ENCODE measurements around the gene KRT33A.

KRT33A gene

GRCh38 chr17:41302981-41303380 lies 47.6 kb downstream of the KRT33A start:
- in situ Hi-C loops (cut with MboI; ENCODE audit: low pct_unique_long_range_greater_than_20kb, low sequenced_read_pairs, unreplicated experiment), result no loop called here
- no peak for DNase-seq (ENCODE audit: low spot score)
- TF ChIP-seq, protein P1, sequence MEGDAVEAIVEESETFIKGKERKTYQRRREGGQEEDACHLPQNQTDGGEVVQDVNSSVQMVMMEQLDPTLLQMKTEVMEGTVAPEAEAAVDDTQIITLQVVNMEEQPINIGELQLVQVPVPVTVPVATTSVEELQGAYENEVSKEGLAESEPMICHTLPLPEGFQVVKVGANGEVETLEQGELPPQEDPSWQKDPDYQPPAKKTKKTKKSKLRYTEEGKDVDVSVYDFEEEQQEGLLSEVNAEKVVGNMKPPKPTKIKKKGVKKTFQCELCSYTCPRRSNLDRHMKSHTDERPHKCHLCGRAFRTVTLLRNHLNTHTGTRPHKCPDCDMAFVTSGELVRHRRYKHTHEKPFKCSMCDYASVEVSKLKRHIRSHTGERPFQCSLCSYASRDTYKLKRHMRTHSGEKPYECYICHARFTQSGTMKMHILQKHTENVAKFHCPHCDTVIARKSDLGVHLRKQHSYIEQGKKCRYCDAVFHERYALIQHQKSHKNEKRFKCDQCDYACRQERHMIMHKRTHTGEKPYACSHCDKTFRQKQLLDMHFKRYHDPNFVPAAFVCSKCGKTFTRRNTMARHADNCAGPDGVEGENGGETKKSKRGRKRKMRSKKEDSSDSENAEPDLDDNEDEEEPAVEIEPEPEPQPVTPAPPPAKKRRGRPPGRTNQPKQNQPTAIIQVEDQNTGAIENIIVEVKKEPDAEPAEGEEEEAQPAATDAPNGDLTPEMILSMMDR (IDR thresholded peaks at IDR 0.05; ENCODE audit: extremely low read depth, insufficient read depth, missing control alignments), result no peak

DNA sequence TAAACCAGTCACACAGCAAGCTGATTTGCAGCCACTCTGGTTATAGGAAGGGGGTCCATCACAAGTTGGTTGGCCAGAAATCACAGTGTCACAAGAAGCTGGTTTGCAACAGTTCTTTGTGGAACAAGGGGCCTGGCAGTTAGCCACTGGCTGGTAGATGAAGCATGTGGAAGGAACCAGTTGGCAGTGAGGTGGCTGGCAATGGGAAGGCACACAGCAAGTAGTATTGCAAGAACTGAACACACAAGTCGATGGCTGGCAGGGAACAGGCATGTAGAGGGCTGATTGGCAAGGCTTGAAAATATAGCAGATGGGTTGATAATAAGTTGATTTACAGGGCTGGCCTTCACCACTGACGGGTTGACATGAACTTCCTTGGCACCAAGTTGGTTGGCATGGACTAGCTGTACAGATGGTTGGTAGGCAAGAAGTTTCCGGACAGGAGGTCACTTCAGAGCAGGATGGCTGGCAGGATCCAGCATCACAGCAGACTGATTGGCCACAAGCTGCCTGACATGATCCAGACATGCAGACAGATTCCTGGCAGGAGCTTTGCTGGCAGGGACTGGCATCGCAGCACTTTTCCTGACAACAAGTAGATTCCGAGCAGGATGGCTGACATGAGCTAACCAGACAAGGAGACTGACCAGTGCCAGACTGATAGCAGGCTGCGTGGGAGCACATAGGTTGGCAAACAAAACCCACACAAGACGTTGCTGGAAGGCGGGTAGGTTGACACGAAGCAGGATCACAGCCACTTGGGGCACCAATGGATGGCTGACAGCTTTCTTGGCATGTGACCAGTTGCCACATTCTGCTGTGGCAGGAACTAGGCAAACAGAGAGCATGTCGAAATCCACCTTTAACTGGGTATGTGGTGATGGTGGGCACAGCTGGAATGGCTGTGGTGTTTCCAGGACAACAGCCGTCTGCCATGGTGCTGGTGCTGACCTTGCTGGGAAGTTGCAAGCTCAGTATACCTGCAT lies 48.4 kb downstream of the KRT33A start, which contains the start of gene KRTAP29-1:
TSS of gene KRTAP29-1 (minus strand) at position 936 of the 986 bp plus-strand sequence. CDS start at position 936, 0 bp downstream.
- TF ChIP-seq, protein P1 (IDR thresholded peaks at IDR 0.05; ENCODE audit: extremely low read depth, insufficient read depth, missing control alignments), result no peak
- no peak for DNase-seq (ENCODE audit: low spot score)
- in situ Hi-C loops (cut with MboI; ENCODE audit: low pct_unique_long_range_greater_than_20kb, low sequenced_read_pairs, unreplicated experiment), result no loop called here

DNA sequence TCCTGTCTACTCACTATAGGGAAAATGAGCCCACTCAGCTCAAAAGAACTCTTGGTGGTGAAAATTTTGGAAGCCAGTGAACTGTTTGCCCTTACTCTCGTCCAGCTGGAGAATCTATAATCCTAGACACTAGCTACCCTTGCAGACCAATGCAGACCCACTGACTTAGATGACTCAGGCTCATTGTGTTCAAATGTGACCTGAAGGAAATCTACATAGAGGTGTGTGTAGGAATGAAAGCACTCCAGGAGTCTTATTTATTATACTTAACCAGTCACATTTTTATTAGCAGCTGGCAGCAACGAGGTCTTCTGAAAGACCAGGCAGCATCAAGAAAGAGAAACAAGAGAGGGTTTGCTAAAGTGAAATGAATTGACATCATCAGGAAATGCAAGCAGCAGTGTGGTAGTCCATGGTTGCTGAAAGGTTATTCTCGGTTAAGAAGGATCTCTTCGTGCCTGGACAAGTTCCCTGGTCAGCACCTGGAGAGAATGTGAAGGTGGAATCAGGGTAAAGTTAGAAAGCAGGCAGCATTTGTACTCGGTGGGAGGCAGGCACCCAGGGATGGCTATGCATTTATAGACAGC lies 49.3 kb downstream of the KRT33A start:
- no peak for DNase-seq (ENCODE audit: low spot score)
- TF ChIP-seq, protein P1 (IDR thresholded peaks at IDR 0.05; ENCODE audit: extremely low read depth, insufficient read depth, missing control alignments), result no peak
- in situ Hi-C loops (cut with MboI; ENCODE audit: low pct_unique_long_range_greater_than_20kb, low sequenced_read_pairs, unreplicated experiment), result no loop called here

DNA sequence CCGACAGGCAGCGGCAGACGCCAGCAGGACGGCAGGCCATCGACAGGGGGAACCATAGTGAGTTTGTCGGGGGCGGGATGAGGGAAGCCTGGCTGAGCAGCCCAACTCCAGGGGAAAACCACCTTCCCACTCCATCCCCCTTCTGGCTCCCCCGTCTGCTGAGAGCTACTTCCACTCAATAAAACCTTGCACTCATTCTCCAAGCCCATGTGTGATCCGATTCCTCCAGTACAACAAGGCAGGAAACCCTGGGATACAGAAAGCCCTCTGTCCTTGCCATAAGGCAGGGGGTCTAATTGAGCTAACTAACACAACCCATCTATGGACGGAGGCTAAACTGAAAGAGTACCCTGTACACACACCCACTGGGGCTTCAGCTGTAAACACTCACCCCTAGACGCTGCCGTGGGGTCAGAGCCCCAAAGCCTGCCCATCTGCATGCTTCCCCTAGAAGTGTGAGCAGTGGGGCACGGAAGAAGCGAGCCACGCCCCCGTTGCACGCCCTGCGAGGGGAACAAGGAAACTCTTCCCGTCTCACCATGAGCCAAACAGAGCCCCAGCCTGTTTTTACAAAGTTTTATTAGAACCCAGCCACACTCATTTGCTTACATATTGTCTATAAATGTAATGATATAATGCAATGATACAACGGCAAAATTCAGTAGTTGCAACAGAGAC lies 52.0 kb downstream of the KRT33A start:
- no peak for DNase-seq (ENCODE audit: low spot score)
- TF ChIP-seq, protein P1 (IDR thresholded peaks at IDR 0.05; ENCODE audit: extremely low read depth, insufficient read depth, missing control alignments), result no peak
- in situ Hi-C loops (cut with MboI; ENCODE audit: low pct_unique_long_range_greater_than_20kb, low sequenced_read_pairs, unreplicated experiment), result no loop called here

- in situ Hi-C loops (cut with MboI; ENCODE audit: low pct_unique_long_range_greater_than_20kb, low sequenced_read_pairs, unreplicated experiment), result no loop called here
- DNase-seq (ENCODE audit: low spot score), result no peak
- TF ChIP-seq, protein P1 (IDR thresholded peaks at IDR 0.05; ENCODE audit: extremely low read depth, insufficient read depth, missing control alignments), result no peak
These were observed 53.8 kb downstream of the KRT33A start for GRCh38 chr17:41296846-41297245.
